Aorta (tissue), 5 donors: ENCODE data around the gene TBC1D4. TPM values are rescaled to one million over a fixed set of nuclear protein-coding genes. Genes with fewer than 3 reads are reported as not detected.

Experiments used
- ATAC-seq: fragments of 200-7000 bp; cut with Tn5 transposase; one replicate; pipeline ENCODE4 v1.9.1; 2022; ENCODE audit warnings: moderate library complexity; ENCODE audit not compliant: low FRiP score
- DNase-seq, 2 donors: peaks; one replicate each; pipeline ENCODE4 v3.0.0-alpha.2; 2020
- H3K27ac ChIP-seq, 2 donors: one replicate each; pipeline ENCODE4 v1.5.1; 2013; ENCODE audit warnings: low read length in 2 of 2, mild to moderate bottlenecking in 2 of 2, moderate library complexity in 2 of 2, control low read depth in 1 of 2, inconsistent platforms in 1 of 2, low read depth in 1 of 2
- H3K27me3 ChIP-seq, 2 donors: one replicate each; pipeline ENCODE4 v1.6.1; 2013; ENCODE audit warnings: control low read depth in 1 of 2, low read length in 1 of 2, mild to moderate bottlenecking in 1 of 2, moderate library complexity in 1 of 2; ENCODE audit not compliant: insufficient read depth in 2 of 2, control insufficient read depth in 1 of 2
- H3K36me3 ChIP-seq, 2 donors: one replicate each; pipeline ENCODE4 v1.6.1; 2013; ENCODE audit warnings: control low read depth in 1 of 2, low read length in 1 of 2, mild to moderate bottlenecking in 1 of 2; ENCODE audit not compliant: insufficient read depth in 2 of 2, control insufficient read depth in 1 of 2
- H3K4me1 ChIP-seq, 2 donors: one replicate each; pipeline ENCODE4 v1.6.1; 2013; ENCODE audit warnings: low read length in 2 of 2, control low read depth in 1 of 2, mild to moderate bottlenecking in 1 of 2, moderate library complexity in 1 of 2; ENCODE audit not compliant: insufficient read depth in 2 of 2, control insufficient read depth in 1 of 2
- H3K4me3 ChIP-seq, 2 donors: one replicate each; pipeline ENCODE4 v1.5.1; 2013; ENCODE audit warnings: low read length in 2 of 2, control low read depth in 1 of 2, mild to moderate bottlenecking in 1 of 2
- H3K9me3 ChIP-seq: one replicate; pipeline ENCODE4 v1.6.1; 2013; ENCODE audit warnings: mild to moderate bottlenecking, low read length; ENCODE audit not compliant: control insufficient read depth
- WGBS, 2 donors: extraction: QIAGEN DNeasy Blood & Tissue Kit; methylation state at CpG; one replicate each; pipeline ENCODE4 v1.1.7; 2013; 5-methylcytosine and 5-hydroxymethylcytosine counted together
- intact Hi-C, 2 donors: fragments of 100-400 bp; cut with DNase I; formaldehyde crosslinking; loops; one replicate each; pipeline versions ENCODE4 v1.14.2 to v1.15.0; 2022
- polyA plus RNA-seq, 2 donors: library from polyadenylated mRNA; stranded (reverse); fragments of 200-250 nt; gene quantifications; one replicate each; pipeline ENCODE4 v1.2.3, GENCODE V29; 2013
- total RNA-seq, 2 donors: library from RNA; stranded (reverse); fragmentation: NEBNext Ultra II Directional; extraction: Animal tissue kit (Norgen Biotek cat#: 25700); gene quantifications; one replicate each; pipeline ENCODE4 v1.2.1, GENCODE V29; 2021
- donor health status: healthy with polysubstance abuse.
- donor health status: Bipolar disorder and iron deficiency.
- donor health status: DM: no; HTN: no; CAD: no.
- donor health status: DM: no; HTN: no; CAD: no.
- donor health status: DM: yes; HTN: yes; CAD: no.

The TBC1D4 gene
- total and polyA plus RNA-seq, 4 donors: 1.4 to 16.3 (median 6.2) TPM

DNA sequence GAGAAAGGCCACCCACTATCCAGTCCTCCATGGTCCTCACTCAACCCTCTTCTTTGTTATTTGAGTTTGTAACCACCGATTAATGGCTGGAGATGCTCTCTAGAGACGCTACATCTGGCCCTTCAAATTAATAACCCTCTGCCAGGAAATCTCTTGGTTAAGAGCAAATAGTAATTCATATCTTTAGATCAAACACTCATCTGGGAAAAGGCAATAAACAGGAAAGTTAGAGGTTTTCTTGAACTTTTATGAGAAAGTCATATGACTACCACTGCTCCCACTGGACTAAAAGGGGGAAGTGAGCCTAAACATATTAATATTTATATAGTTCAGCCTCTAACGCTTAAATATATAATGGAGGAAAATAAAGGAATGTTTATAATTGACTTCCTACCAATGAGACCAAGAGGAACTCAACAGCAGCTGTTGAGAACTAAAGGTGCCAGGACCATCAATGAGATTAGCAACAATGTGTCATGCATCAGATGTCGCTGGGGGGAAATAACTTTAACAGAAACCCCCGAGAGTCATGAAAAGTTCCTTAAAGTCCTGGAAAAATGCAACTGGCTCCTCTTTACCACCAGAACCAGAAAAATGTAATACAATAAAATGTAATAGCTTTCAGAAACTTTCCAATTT is 2.7 kb downstream of the TBC1D4 start:
- Histone ChIP-seq H3K4me3 (no peak overlapping the region), H3K9me3 (no peaks in the 10 kb centered on the region), H3K4me1 (no peaks in the 10 kb centered on the region), H3K27me3 (no peaks in the 10 kb centered on the region), H3K36me3 (no peaks in the 10 kb centered on the region), H3K27ac (no peak overlapping the region)
- intact Hi-C loops: no loop called here
- WGBS, 2 donors: 88 to 91% methylated on average over 5 of the region's 5 CpGs
- ATAC-seq (no peak), DNase-seq (no peak)

DNA sequence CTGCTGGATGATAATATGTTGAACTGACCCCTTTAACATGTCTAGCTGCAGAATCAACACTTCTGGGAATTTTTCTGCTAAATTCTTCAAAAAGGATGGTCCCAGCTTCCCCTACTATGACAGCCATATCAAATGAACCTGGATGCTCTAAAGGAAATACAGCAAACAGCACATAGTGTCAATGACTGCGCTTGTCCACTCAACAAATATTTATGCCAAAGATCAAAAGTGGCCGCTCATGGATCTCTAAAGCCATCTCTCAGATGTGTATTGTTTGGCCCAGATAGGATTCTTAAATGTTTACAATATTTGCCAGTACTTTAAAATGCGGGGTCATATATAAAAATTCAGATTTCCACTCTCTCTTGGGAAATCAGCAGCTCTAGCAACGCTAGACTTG is 3.3 kb downstream of the TBC1D4 start:
- Histone ChIP-seq H3K4me1 (no peaks in the 10 kb centered on the region), H3K27ac (no peak overlapping the region), H3K36me3 (no peaks in the 10 kb centered on the region), H3K27me3 (no peaks in the 10 kb centered on the region), H3K4me3 (no peak overlapping the region), H3K9me3 (no peaks in the 10 kb centered on the region)
- intact Hi-C loops: no loop called here
- WGBS, 2 donors: 96 to 97% methylated on average over 4 of the region's 4 CpGs
- DNase-seq: no peak
- no peak for ATAC-seq

DNA sequence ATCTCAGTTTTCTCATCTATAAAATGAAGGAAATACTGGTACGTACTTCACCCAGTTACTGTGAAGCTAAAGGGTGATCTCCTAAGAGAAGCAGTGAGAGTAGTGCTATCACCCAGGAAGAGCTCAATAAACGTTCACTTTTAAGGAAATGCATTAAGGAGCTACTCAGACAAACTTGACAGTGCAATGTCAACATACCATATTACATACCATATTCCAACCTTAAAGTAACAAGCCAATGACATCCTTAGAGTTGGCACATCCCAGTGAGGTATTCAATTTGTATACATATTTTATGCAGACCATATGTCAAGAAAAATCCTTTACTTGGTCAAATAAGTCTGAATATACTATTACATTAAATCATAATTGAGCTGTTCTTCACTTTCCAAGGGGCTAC is 7.0 kb downstream of the TBC1D4 start:
- Histone ChIP-seq H3K36me3 (no peaks in the 10 kb centered on the region), H3K4me3 (no peak overlapping the region), H3K27ac (no peak overlapping the region), H3K9me3 (no peaks in the 10 kb centered on the region), H3K27me3 (no peaks in the 10 kb centered on the region), H3K4me1 (no peaks in the 10 kb centered on the region)
- ATAC-seq (no peak), DNase-seq (no peak)
- WGBS, 2 donors: 61 to 76% methylated on average over 2 of the region's 2 CpGs
- intact Hi-C loops: loop anchor here in 1 of 2 donors (2.0 kb wide), 1 partner anchor 18 kb away; no protein-coding TSS in a partner anchor

DNA sequence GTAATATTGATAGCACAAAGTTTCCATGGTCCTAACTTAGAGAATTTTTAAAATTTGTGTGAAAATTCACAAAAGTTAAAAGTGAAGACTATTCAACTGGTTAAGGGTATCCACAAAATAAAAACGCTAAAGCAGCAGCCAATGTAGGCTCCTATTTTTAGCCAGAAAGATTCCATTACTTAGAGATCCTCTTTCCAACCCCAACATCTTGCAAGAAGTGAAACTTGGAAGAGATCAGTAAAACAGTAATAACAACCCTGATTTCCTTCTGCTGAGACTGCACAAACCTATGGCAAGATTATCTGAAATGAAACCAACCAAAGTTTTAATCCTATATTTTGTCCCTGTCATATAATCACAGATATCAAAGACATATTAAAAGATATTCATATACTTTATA is 8.5 kb downstream of the TBC1D4 start:
- ATAC-seq (no peak), DNase-seq (no peak)
- Histone ChIP-seq H3K4me1 (no peaks in the 10 kb centered on the region), H3K4me3 (no peak overlapping the region), H3K27ac (no peak overlapping the region), H3K36me3 (no peaks in the 10 kb centered on the region), H3K27me3 (no peaks in the 10 kb centered on the region), H3K9me3 (no peaks in the 10 kb centered on the region)
- intact Hi-C loops: no loop called here
- WGBS, 2 donors: 2 to 3% methylated on average over 1 of the region's 1 CpG

DNA sequence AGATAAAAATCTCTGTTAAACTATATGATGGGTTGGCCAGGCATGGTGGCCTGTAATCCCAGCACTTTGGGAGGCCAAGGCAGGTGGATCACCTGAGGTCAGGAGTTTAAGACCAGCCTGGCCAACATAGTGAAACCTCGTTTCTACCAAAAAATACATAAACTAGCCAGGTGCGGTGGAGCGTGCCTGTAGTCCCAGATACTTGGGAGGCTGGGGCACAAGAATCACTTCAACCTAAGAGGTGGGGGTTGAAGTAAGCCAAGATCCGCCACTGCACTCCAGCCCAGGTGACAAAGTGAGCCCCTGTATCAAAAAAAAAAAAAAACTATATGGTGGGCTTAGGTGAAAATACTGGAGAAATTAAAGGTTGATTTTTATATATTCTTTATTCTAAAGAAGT is 11.3 kb downstream of the TBC1D4 start:
- Histone ChIP-seq H3K4me1 (no peaks in the 10 kb centered on the region), H3K27ac (no peak overlapping the region), H3K4me3 (no peak overlapping the region), H3K36me3 (no peaks in the 10 kb centered on the region), H3K27me3 (no peaks in the 10 kb centered on the region), H3K9me3 (no peaks in the 10 kb centered on the region)
- intact Hi-C loops: no loop called here
- ATAC-seq (no peak), DNase-seq (no peak)
- 97% methylated on average over 4 of the region's 4 CpGs for WGBS, 2 donors

DNA sequence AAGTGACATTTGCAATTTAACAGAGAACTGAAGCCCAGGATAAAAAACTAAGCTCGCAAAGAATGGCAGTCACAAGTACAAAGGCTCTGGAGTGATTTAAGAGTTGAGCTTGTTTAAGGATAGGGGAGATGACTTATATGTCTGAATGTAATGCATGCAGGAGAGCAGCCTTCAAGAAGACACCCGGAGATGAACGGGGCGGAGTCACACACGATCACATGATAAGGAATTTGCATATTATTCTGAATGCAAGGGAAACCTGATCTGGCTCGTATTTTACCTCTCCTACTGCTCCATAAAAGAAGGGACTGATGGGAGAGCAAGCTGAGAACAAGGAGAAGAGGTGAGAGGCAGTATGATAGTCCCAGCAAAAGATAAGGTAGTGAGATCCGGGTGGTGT is 12.9 kb downstream of the TBC1D4 start:
- Histone ChIP-seq H3K36me3 (no peaks in the 10 kb centered on the region), H3K9me3 (no peaks in the 10 kb centered on the region), H3K27ac (no peak overlapping the region), H3K4me3 (no peak overlapping the region), H3K27me3 (no peaks in the 10 kb centered on the region), H3K4me1 (no peaks in the 10 kb centered on the region)
- no peak for ATAC-seq
- intact Hi-C loops: no loop called here
- WGBS, 2 donors: 93% methylated on average over 7 of the region's 7 CpGs
- no peak for DNase-seq

DNA sequence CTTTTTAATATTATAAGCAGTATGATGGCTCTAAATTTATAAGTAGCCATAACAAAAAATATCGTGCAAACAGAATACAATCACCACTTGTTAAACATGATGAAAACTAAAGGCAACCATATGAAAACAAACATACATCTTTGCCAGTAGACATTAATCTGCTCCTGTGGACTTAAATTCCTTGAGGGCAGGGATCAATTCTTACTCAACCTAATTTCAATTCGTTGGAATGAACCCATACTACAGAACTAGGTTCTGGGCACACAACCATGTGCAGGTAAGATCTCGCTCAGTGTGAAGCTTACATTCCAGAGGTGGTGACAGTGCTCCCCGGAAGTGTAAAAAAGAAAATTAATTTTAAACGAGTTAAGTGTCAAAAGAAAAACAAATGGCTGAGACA is 13.4 kb downstream of the TBC1D4 start:
- DNase-seq (no peak), ATAC-seq (no peak)
- no peaks in the 10 kb centered on the region for H3K9me3 ChIP-seq
- no peak overlapping the region for H3K27ac ChIP-seq
- no peak overlapping the region for H3K4me3 ChIP-seq
- intact Hi-C loops: no loop called here
- 76 to 80% methylated on average over 5 of the region's 5 CpGs for WGBS, 2 donors
- H3K4me1 ChIP-seq: no peaks in the 10 kb centered on the region
- no peaks in the 10 kb centered on the region for H3K27me3 ChIP-seq
- no peaks in the 10 kb centered on the region for H3K36me3 ChIP-seq

DNA sequence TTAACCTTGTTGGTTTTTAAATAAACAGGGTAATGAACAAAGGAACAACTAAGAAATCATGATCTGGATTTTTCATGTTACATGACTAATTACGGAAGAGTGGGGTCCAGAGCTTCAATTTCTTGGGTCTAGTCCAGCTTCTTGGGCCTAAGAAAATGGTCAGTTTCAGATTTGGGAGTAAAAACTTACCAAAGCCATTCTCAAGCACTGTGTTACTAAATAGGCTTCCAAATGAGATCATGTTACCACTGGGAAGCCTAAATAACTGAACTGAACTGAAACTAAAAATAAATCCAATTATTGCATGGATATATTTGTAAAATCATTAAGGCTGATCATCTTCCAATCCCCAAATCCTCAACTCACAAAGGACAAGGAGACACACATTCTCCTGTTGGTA is 13.9 kb downstream of the TBC1D4 start:
- ATAC-seq (peak; percentile 44), DNase-seq (no peak)
- no peaks in the 10 kb centered on the region for H3K36me3 ChIP-seq
- H3K9me3 ChIP-seq: no peaks in the 10 kb centered on the region
- WGBS, 2 donors: 52 to 55% methylated on average over 1 of the region's 1 CpG
- intact Hi-C loops: no loop called here
- no peak overlapping the region for H3K4me3 ChIP-seq
- no peaks in the 10 kb centered on the region for H3K27me3 ChIP-seq
- no peaks in the 10 kb centered on the region for H3K4me1 ChIP-seq
- no peak overlapping the region for H3K27ac ChIP-seq

DNA sequence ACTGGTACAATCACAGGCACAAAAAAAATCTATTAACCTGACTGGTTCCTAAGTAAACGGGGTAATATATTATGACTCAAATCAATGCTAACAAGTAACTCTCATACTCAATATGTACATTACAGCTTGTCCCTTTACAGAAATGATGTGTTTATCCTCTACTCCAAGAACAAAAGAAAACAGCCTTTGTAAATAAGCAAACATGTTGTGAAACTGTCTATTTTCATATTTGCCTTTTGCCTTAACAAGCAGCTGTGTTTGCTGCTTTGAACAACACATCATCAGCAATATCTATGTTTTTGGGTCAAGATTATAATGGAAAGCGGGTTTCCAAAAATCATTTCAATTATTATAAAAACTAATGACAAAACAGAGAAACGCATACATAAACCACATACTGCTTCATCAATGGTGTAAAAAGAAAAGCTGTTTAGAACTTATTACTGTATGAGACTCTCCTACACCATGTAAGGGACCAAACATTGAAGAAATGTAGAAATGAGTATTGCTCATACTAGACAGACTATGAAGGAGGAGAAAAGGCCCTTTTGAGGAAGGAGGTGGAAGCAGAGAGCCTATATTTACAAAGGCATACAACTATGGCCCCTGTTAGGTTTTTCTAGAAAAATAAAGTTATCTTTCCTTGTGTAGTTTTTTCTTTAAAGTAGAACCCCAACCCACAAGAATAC is 14.8 kb downstream of the TBC1D4 start:
- H3K9me3 ChIP-seq: no peaks in the 10 kb centered on the region
- no peak overlapping the region for H3K4me3 ChIP-seq
- no peak overlapping the region for H3K27ac ChIP-seq

More for the DNA sequence above, 14.8 kb downstream of the TBC1D4 start:
- ATAC-seq: no peak
- 95 to 97% methylated on average over 3 of the region's 3 CpGs for WGBS, 2 donors
- intact Hi-C loops: no loop called here
- no peak for DNase-seq
- no peaks in the 10 kb centered on the region for H3K4me1 ChIP-seq
- no peaks in the 10 kb centered on the region for H3K36me3 ChIP-seq
- H3K27me3 ChIP-seq: no peaks in the 10 kb centered on the region
